HG02870 (cell line): Measurements from ENCODE around the gene MAD2L1BP.

Experiments used
- ATAC-seq: cut with Tn5 transposase; IDR thresholded peaks from one replicate; pipeline ENCODE4 v1.9.1; 2021; ENCODE audit warnings: mild to moderate bottlenecking, moderate library complexity; ENCODE audit not compliant: unreplicated experiment

The MAD2L1BP gene

GRCh38 chr6:43665376-43665775, 29.7 kb downstream of the MAD2L1BP start:
- ATAC-seq: no peak

GRCh38 chr6:43666196-43666920, 30.7 kb downstream of the MAD2L1BP start:
- no peak for ATAC-seq

GRCh38 chr6:43667245-43668150, 31.9 kb downstream of the MAD2L1BP start:
- peak; percentile 43 for ATAC-seq

- ATAC-seq: no peak
Measured at GRCh38 chr6:43668151-43669028, 32.8 kb downstream of the MAD2L1BP start.

- no peak for ATAC-seq
Measured at GRCh38 chr6:43669050-43669921, 33.6 kb downstream of the MAD2L1BP start.

- ATAC-seq: no peak
Measured at GRCh38 chr6:43669922-43670622, 34.4 kb downstream of the MAD2L1BP start.

GRCh38 chr6:43670623-43670986, 35.0 kb downstream of the MAD2L1BP start:
- ATAC-seq: no peak

- no peak for ATAC-seq
Measured at GRCh38 chr6:43671011-43671800, 35.6 kb downstream of the MAD2L1BP start.

GRCh38 chr6:43671801-43672690, 36.4 kb downstream of the MAD2L1BP start:
- ATAC-seq: no peak

- no peak for ATAC-seq
Measured at GRCh38 chr6:43673444-43674084, 37.9 kb downstream of the MAD2L1BP start.

- ATAC-seq: no peak
Measured at GRCh38 chr6:43674291-43674690, 38.7 kb downstream of the MAD2L1BP start.

GRCh38 chr6:43674921-43675320, 39.3 kb downstream of the MAD2L1BP start:
- ATAC-seq: no peak

- no peak for ATAC-seq
Measured at GRCh38 chr6:43676962-43677606, 41.4 kb downstream of the MAD2L1BP start.

GRCh38 chr6:43677759-43678158, 42.1 kb downstream of the MAD2L1BP start:
- no peak for ATAC-seq

GRCh38 chr6:43678341-43678740, 42.7 kb downstream of the MAD2L1BP start:
- no peak for ATAC-seq

- ATAC-seq: no peak
Measured at GRCh38 chr6:43679057-43679456, 43.4 kb downstream of the MAD2L1BP start.
